ENCODE measurements around the gene KNTC1. TPM values are rescaled to one million over a fixed set of nuclear protein-coding genes. Genes with fewer than 3 reads are reported as not detected.
"Not testable (repeated sequence)": the region's sequence is repeated elsewhere in the genome, so short reads cannot be mapped to it uniquely, and the experiment has no call there.

KNTC1 gene
- polyA plus RNA-seq, 2 of the 4 experiments (the other 2 are of a cell fraction) = 30.6 to 68.7 TPM

GRCh38 chr12:122571821-122572220 lies 44.8 kb downstream of the KNTC1 start (continued):
- TF ChIP-seq PHF8 (IDR thresholded peaks at IDR 0.05; ENCODE audit: borderline replicate concordance, low read depth) (no peak), SREBF2 (IDR thresholded peaks at IDR 0.05) (no peak)

GRCh38 chr12:122583294-122583693 lies 56.2 kb downstream of the KNTC1 start:
- not testable (repeated sequence) for H3K4me2 ChIP-seq

GRCh38 chr12:122584177-122584863 lies 57.3 kb downstream of the KNTC1 start:
- no peak overlapping the region for H3K4me3 ChIP-seq
- no peak overlapping the region for H3K27ac ChIP-seq
- WGBS (ENCODE audit: missing lambda C conversion rate) = 92% methylated on average over 4 of the region's 4 CpGs
- no peak overlapping the region for H3K4me2 ChIP-seq
- DNase-seq (ENCODE audit: low read depth in 1 of 2, low spot score in 1 of 2) (no peak), ATAC-seq (no peak), FAIRE-seq (peak; percentile 46)
- no peak for TF ChIP-seq TP53 (CRISPR knock-in tag; IDR thresholded peaks at IDR 0.05)
- TF ChIP-seq SMC3 (IDR thresholded peaks at IDR 0.05) = no peak
- no peak for TF ChIP-seq POLR2AphosphoS2 (conservative IDR thresholded peaks at IDR 0.05; ENCODE audit: low read length)
- TF ChIP-seq CTCF (IDR thresholded peaks at IDR 0.05) = no peak
- TF ChIP-seq MAFK (IDR thresholded peaks at IDR 0.05; ENCODE audit: partially characterized antibody) = no peak
- no peak for TF ChIP-seq JUN (IDR thresholded peaks at IDR 0.05)
- no peak for TF ChIP-seq BCL3 (IDR thresholded peaks at IDR 0.05)
- no peak for TF ChIP-seq ATOH8 (CRISPR knock-in tag; IDR thresholded peaks at IDR 0.05; ENCODE audit: low read depth)
- TF ChIP-seq USF2 (IDR thresholded peaks at IDR 0.05) = no peak
- TF ChIP-seq HES2 (IDR thresholded peaks at IDR 0.05) = no peak
- no peak for TF ChIP-seq NPAS2 (CRISPR knock-in tag; IDR thresholded peaks at IDR 0.05; ENCODE audit: borderline replicate concordance)
- no peak for TF ChIP-seq EHMT2 (IDR thresholded peaks at IDR 0.05; ENCODE audit: low read depth)
- no peak for TF ChIP-seq HOXA7 (CRISPR knock-in tag; IDR thresholded peaks at IDR 0.05)
- no peak for TF ChIP-seq FOSB (CRISPR knock-in tag; IDR thresholded peaks at IDR 0.05)
- TF ChIP-seq POLR2A (IDR thresholded peaks at IDR 0.05; ENCODE audit: low read length) = no peak
- TF ChIP-seq JUNB (IDR thresholded peaks at IDR 0.05) = no peak
- POLR2A ChIA-PET = no interaction called here
- CTCF ChIA-PET = interaction anchor here (0.6 to 1.4 kb wide), 3 partner anchors 10 to 1036 kb away, joined by 3 to 4 read pairs (median 3); no protein-coding TSS in a partner anchor
- no peaks in the 10 kb centered on the region for H3K9me3 ChIP-seq
- peaks cover 6% of the 10 kb centered on the region; the same call in 2 of the 3 replicates for H3K4me1 ChIP-seq

More at GRCh38 chr12:122583294-122583693, 56.2 kb downstream of the KNTC1 start:
- ATAC-seq; FAIRE-seq; H3K27ac ChIP-seq; DNase-seq (ENCODE audit: low read depth in 1 of 2, low spot score in 1 of 2); H3K9me3 ChIP-seq; POLR2A ChIA-PET; H3K4me3 ChIP-seq; H3K4me1 ChIP-seq: not testable (repeated sequence)
- CTCF ChIA-PET = interaction anchor here (0.9 to 1.2 kb wide), 2 partner anchors 10 to 22 kb away, joined by 3 read pairs; no protein-coding TSS in a partner anchor
- 74% methylated on average over 2 of the region's 2 CpGs for WGBS (ENCODE audit: missing lambda C conversion rate)

All from A549 (cell line).